MG63 (cell line): Measurements from ENCODE around the gene NLRP3. TPM values are rescaled to one million over a fixed set of nuclear protein-coding genes. Genes with fewer than 3 reads are reported as not detected.
"Not testable (repeated sequence)": the region's sequence is repeated elsewhere in the genome, so short reads cannot be mapped to it uniquely, and the experiment has no call there.

Experiments used
- DNase-seq: peaks from one replicate; pipeline ENCODE4 v3.0.0-alpha.2; 2020
- H3K27me3 ChIP-seq: fragments of 250-450 bp; sonication (Bioruptor Pico); 2 replicates; pipeline ENCODE4 v1.5.1; 2020; ENCODE audit warnings: mild to moderate bottlenecking, moderate library complexity
- H3K36me3 ChIP-seq: fragments of 250-450 bp; sonication (Bioruptor Pico); 2 replicates; pipeline ENCODE4 v1.5.1; 2020; ENCODE audit warnings: mild to moderate bottlenecking, moderate library complexity
- H3K4me3 ChIP-seq: fragments of 250-450 bp; sonication (Bioruptor Pico); 2 replicates; pipeline ENCODE4 v1.5.1; 2020; ENCODE audit warnings: mild to moderate bottlenecking, moderate library complexity
- H3K9me3 ChIP-seq: fragments of 250-450 bp; sonication (Bioruptor Pico); 2 replicates; pipeline ENCODE4 v1.5.1; 2020; ENCODE audit warnings: mild to moderate bottlenecking, moderate library complexity
- total RNA-seq: library from RNA; depleted of rRNA; stranded (reverse); fragments of >200 nt; shearing (Covaris generic); gene quantifications from 2 replicates; pipeline ENCODE4 v1.2.3, GENCODE V29; 2014; ENCODE audit warnings: low replicate concordance

The NLRP3 gene
- total RNA-seq, 1 experiment from 2014 or later = 0.23 TPM

DNA sequence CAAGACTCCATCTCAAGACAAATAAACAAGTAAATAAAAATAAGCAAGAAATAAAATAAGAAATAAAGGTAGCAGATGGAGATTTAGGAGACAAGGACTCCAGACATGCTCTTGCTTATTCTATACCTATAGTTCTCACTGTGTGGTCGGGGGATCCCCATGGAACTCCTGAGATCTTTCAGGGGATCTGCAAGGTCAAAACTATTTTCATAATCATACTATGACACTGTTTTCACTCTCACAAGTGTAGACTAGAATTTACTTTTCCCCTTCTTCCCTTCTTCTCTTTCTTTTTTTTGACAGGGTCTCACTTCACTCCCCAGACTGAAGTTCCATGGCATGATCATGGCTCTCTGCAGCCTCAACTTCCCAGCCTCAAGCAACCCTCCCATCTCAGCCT, 29.8 kb upstream of the NLRP3 start:
- Histone ChIP-seq H3K9me3 (no peaks in the 10 kb centered on the region), H3K36me3 (no peaks in the 10 kb centered on the region), H3K4me3 (no peak overlapping the region), H3K27me3 (no peaks in the 10 kb centered on the region)
- DNase-seq = no peak

DNA sequence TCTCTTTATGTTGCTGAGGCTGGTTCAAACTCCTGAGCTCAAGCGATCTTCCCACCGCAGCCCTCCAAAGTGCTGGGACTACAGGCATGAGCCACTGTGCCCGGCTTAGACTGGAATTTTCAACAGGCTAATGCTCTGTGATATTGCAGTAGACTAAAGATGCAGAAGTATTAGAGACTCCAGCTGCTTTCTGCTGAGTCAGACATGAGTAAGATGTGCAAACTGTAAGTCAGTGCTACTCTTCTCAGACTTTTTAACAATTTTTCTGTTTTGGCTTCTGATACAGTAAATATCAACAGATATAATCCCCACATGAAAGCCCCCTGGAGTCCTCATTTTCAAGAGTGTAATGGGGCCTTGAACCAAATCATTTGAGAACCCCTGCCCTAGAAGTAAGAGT, 29.3 kb upstream of the NLRP3 start:
- Histone ChIP-seq H3K27me3 (no peaks in the 10 kb centered on the region), H3K36me3 (no peaks in the 10 kb centered on the region), H3K9me3 (no peaks in the 10 kb centered on the region), H3K4me3 (no peak overlapping the region)
- peak; percentile 38 for DNase-seq

DNA sequence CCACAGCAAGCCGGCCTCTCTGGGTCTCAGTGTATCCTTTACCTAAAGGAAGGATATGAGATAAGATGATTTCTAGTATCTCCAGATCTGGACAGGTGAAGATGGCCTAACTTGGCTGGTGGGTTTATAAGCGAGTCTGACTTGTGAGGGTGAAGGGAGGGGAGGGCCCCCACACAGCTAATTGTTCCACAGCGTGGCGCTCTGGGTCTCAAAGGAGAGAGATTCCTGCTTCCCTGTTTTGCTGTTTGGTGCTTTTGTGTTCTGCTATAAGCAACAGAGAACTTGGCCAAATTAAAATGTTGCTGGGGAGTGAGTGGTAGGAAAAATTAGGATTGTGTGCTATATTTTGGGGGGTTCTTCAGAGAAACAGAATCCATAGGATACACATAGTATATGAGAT, 28.9 kb upstream of the NLRP3 start:
- Histone ChIP-seq H3K4me3 (no peak overlapping the region), H3K9me3 (no peaks in the 10 kb centered on the region), H3K27me3 (no peaks in the 10 kb centered on the region), H3K36me3 (no peaks in the 10 kb centered on the region)
- DNase-seq = no peak

DNA sequence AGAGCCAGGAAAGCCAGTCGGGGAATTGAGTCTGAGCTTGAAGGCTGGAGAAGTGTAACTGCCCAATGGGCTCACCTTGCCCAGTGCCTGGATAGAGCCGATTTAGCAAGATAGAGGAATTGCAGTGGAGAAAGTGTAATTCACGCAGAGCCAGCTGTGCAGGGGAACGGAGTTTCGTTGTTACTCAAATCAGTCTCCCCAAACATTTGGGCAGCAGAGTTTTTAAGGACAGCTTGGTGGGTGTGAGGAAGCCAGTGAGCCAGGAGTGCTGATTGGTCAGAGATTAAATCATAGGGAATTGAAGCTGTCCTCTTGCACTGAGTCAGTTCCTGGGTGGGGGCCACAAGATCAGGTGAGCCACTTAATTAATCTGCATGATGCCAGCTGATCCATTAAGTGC, 28.4 kb upstream of the NLRP3 start:
- no peaks in the 10 kb centered on the region for H3K9me3 ChIP-seq
- no peak for DNase-seq
- H3K27me3 ChIP-seq = no peaks in the 10 kb centered on the region
- H3K36me3 ChIP-seq = no peaks in the 10 kb centered on the region
- H3K4me3 ChIP-seq = no peak overlapping the region

DNA sequence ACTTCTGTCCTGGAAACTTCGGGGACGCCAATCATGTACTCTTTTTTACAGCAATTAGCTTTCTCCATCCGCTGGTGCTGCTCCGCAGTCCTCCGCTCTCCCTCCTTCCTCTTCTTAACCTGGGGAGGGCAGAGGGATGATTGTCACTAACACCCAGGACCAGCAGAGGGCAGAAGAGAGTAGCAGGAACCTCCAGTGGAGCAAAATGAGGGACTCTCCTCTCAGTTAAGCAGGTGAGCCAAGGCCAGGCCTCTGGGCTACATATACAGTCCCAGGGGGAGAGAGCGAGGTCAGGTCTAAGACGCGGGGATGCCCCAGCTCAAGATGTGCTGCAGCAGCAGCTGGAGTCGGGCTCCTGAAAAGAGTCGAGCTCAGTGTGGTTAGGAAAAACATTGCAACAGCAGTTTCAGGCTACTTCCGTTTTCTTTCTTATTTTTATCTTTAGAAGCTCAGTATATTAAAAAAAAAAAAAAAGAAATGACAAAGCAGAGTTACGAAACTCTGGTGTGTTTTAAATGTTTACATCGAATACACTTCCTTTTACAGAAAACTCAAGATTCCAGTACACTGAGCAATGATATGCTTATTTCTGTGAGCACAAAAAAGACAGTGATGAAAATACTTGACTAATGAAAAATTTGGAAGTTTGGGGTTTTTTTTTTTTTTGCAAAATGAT, 25.7 kb upstream of the NLRP3 start:
- no peak overlapping the region for H3K4me3 ChIP-seq
- DNase-seq = peak; percentile 68
- H3K36me3 ChIP-seq = no peaks in the 10 kb centered on the region
- no peaks in the 10 kb centered on the region for H3K9me3 ChIP-seq
- no peaks in the 10 kb centered on the region for H3K27me3 ChIP-seq

DNA sequence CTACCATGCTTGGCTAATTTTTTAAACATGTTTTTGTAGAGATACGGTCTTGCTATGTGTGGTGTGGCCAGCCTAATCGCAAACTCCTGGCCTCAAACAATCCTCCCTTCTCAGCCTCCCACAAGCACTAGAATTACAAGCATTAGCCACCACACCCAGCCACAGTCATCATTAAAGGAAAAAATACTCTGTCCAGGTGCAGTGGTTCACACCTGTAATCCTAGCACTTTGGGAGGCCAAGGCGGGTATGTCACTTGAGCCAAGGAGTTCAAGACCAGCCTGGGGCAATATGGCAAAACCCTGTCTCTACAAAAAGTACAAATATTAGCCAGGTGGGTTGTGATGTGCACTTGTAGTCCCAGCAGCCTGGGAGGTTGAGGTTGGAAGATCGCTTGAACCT, 25.0 kb upstream of the NLRP3 start:
- H3K9me3 ChIP-seq = no peaks in the 10 kb centered on the region
- H3K4me3 ChIP-seq = no peak overlapping the region
- no peaks in the 10 kb centered on the region for H3K36me3 ChIP-seq
- no peak for DNase-seq
- H3K27me3 ChIP-seq = no peaks in the 10 kb centered on the region

DNA sequence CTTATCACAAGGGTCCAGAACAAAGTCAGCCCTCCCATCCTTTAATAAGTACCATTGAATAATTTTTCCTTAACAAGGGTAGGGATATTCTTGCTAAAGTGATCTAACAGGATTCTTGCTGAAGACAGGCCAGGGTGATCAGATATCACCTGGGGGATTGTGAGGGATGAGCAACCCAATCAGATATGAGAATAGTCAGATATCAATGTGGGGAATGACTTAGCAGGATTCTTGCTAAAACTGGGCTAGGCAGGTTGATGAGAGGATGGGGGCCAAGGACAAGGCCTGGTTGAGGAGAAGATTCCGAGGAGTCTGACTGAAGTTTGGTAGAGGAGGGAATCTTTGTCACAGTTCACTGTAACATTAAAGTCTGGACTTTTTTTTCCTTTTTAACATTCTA, 23.9 kb upstream of the NLRP3 start:
- H3K36me3 ChIP-seq = no peaks in the 10 kb centered on the region
- H3K9me3 ChIP-seq = no peaks in the 10 kb centered on the region
- no peak for DNase-seq
- no peaks in the 10 kb centered on the region for H3K27me3 ChIP-seq
- no peak overlapping the region for H3K4me3 ChIP-seq

DNA sequence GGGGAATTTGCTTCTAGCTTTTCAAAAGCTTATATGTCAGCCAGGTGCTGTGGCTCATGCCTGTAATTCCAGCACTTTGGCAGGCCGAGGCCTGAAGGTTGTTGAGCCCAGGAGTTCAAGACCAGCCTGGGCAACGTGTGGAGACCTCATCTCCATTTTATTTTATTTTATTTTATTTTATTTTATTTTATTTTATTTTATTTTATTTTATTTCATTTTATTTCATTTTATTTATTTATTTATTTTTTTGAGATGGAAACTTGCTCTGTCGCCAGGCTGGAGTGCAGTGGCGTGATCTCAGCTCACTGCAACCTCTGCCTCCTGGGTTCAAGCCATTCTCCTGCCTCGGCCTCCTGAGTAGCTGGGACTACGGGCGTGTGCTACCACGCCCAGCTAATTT, 20.9 kb upstream of the NLRP3 start:
- DNase-seq, H3K27me3 ChIP-seq, H3K9me3 ChIP-seq, H3K4me3 ChIP-seq, H3K36me3 ChIP-seq: not testable (repeated sequence)

DNA sequence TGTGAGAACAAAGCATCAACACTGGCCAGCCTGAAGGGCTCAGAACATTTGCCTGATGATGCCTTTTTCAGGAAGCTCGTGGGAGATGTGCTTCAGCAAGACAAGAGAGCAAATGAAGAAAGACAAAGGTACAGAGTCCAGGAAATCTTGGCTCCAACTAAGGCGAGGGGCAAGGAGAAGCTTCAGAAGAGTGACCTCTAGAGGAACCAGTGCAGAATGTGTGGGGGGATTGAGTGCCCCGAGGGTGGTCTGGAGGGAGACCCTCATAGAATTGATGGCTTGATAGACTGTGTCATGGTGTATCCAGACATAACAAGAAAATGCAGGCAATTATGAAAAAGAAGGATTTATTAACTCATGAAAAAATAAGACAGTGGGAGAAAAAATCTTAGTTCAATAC, 15.3 kb upstream of the NLRP3 start:
- Histone ChIP-seq H3K4me3 (no peak overlapping the region), H3K36me3 (no peaks in the 10 kb centered on the region), H3K27me3 (no peaks in the 10 kb centered on the region), H3K9me3 (no peaks in the 10 kb centered on the region)
- no peak for DNase-seq

DNA sequence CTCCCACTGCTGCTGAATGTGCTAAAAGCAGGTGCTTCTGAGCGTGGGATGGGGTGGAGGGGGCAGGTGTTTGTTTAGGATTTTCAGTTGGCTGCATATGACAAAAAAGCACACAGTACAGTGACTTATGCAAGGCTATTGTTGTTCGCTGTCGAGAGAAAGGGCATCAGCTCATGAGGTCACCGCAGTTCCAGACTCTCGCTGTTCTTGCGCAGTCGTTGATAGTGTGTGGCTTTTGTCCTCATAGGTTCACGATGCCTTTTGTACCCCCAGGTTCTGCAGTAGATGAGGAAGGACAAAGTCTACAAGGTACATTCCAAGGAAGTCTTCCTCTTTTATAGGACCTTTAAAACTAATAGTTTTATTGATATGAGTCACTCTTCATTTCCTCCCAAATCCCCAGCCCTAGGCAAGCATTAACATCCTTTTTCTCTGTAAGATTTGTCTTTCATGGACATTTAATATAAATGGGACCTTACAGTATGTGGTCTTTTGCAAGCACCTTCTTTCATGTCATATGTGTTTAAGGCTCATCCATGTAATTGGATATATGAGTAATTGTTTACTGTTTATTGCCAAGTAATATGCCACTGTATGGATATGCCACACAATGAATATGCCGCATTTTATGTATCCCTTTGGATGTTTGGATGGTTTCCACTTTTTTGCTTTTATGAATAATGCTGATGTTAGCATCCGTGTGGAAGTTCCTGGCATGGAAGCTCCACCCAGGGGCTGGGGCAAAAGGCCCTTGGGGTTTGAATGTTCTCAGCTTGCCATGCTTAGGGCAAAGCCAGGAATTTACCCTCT, 14.5 kb upstream of the NLRP3 start:
- H3K4me3 ChIP-seq = no peak overlapping the region
- no peaks in the 10 kb centered on the region for H3K9me3 ChIP-seq
- peak; percentile 36 for DNase-seq
- no peaks in the 10 kb centered on the region for H3K27me3 ChIP-seq
- no peaks in the 10 kb centered on the region for H3K36me3 ChIP-seq

DNA sequence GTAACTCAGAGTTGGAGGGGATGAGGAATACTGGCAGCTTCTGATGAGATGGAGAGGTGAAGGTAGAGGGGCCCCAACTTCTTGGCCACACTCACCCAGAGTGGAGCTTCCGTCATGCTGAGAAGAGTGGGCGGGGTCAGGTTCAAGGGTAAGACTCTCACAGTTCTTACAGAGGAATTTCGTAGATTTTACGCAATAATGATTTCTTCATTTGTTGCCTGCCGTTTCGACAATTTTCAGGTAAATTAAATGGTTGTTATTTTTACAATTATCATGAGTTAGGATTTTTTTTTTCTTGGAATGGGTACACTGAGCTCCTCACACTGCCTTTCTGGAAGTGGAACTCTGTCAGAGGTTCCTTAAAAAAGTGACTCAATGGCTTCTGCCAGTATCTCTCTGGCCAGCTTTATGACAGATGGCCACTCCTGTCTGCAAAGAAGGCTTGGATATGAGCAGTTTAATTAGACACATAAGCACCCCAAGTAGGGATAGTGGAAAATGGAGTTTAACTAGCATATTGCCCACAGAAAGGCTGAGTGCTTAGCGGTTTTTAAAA, 13.8 kb upstream of the NLRP3 start:
- DNase-seq = no peak
- Histone ChIP-seq H3K4me3 (no peak overlapping the region), H3K9me3 (no peaks in the 10 kb centered on the region), H3K36me3 (no peaks in the 10 kb centered on the region), H3K27me3 (no peaks in the 10 kb centered on the region)

DNA sequence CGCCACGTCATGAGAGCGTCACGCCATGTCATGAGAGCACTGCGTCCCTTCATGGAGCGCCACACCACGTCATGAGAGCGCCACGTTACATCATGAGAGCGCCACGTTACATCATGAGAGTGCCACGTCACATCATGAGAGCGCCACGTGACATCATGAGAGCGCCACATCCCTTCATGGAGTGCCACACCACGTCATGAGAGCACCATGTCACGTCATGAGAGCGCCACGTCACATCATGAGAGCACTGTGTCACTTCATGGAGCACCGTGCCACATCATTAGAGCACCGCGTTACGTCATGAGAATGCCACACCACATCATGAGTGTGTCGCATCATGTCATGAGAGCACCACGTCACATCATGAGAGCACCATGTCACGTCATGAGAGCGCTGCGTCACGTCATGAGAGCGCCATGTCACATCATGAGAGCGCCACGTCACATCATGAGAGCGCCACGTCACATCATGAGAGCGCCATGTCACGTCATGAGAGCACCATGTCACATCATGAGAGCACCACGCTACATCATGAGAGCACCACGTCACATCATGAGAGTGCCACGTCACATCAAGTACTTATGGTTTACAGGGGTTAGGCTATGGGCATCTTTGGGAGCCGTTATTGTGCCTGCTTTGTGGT, 9.8 kb upstream of the NLRP3 start:
- Histone ChIP-seq H3K36me3 (no peaks in the 10 kb centered on the region), H3K9me3 (no peaks in the 10 kb centered on the region), H3K27me3 (no peaks in the 10 kb centered on the region), H3K4me3 (no peak overlapping the region)
- no peak for DNase-seq

DNA sequence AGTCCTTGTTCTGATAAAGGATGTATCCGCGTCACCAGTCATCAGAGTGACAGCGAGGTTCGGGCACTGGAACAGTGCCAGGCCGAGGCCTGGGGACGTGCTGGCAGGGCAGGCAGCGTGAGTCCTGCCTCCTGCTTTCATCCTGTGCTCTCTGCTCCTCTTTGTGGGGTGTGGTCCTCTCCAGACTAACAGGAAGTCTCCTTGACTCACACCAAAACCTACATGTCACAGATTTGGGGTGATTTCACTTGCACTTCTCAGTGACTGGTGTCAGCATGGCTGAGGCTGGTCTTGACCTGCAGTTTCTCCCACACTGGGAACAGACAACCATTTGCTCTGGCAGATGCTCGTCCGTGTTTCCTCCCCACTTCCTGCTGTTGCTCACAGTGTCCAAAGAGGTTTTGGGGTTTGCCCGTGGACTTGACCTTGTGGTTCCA, 8.8 kb upstream of the NLRP3 start:
- Histone ChIP-seq H3K9me3 (no peaks in the 10 kb centered on the region), H3K27me3 (no peaks in the 10 kb centered on the region), H3K36me3 (no peaks in the 10 kb centered on the region), H3K4me3 (no peak overlapping the region)
- no peak for DNase-seq

DNA sequence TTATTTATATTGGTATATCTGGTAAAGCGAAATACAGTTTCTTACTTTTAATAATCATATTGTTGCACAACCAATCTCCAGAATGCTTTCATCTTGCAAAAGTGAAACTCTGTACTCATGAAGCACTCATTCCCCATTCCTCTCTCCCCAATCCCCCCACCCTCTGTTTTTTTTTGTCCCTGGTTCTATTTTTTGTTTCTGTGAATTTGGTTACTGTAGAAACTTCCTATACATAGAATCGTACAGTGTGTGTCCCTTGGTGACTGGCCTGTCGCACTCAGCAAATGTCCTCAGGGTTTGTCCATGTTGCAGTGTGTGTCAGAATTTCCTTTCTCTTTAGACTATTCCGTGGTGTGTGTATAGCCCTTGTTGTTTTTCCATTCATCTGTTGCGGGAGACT, 7.9 kb upstream of the NLRP3 start:
- Histone ChIP-seq H3K36me3 (no peaks in the 10 kb centered on the region), H3K9me3 (no peaks in the 10 kb centered on the region), H3K27me3 (no peaks in the 10 kb centered on the region), H3K4me3 (no peak overlapping the region)
- DNase-seq = no peak

DNA sequence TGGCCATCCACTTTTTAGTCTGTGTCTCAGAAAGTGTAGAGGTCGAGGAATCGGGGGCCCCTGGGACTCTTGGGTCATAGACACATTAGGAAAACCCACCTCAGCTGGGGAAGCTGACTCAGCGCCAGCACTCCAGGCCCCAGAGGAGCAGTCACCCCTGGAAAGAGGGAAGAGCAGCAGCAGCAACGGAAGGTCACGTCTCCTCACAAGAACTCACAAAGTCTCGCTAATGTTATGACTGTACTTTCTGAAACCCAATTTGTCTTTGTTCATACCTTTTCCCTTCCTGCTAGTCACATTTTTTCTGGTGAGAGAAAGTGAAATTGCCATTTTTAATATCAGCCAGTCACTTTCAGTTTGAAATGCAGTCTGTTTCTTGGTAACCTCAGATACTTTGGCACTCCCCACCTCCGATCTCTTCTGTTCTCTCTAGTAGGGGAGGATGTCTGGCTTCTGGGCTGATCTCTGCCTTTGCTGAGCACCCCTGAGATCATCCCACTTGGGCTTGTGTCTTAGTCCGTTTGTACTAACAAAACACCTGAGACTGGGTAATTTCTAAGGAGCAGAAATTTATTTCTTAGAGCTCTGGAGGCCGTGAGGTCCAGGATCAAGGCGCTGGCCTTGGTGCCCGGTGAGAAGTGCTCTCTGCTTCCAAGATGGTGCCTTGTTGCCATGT, 6.0 kb upstream of the NLRP3 start:
- Histone ChIP-seq H3K36me3 (no peaks in the 10 kb centered on the region), H3K4me3 (no peak overlapping the region), H3K9me3 (no peaks in the 10 kb centered on the region), H3K27me3 (no peaks in the 10 kb centered on the region)
- no peak for DNase-seq

DNA sequence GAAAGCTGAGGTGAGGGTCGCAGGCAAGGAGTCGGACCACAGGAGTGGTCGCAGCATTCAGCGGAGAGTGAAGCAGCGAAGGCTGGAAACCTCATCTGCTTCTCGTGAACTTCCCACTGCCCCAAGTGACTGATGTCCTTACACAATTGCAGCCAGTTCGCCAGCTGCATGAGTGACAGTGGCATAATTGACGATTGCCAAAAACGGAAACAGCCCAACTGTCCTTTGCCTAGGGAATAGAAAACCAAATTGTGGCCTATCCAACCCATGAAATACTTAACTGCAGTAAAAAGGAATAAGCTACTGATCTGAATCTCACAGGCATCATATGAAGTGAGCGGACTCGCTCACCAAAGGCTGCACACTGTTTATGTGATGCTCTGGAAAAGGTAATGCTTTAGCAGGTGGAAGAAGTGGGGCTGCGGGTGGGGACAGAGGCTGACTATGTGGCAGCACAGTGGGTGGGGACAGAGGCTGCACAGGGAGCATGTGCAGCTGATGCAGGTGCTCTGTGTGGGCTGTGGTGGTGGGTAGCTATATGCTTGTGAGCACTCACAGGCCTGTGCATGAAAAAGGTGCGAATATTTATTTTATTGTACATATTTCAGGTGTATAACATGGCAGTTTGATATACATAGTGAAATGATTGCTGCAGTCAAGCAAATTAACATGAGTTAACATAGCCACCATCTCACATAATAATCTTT, 4.2 kb upstream of the NLRP3 start:
- no peak for DNase-seq
- Histone ChIP-seq H3K9me3 (no peaks in the 10 kb centered on the region), H3K27me3 (no peaks in the 10 kb centered on the region), H3K4me3 (no peak overlapping the region), H3K36me3 (no peaks in the 10 kb centered on the region)
